ENCODE data around the gene TAF11. TPM values are rescaled to one million over a fixed set of nuclear protein-coding genes. Genes with fewer than 3 reads are reported as not detected.
"Not testable (repeated sequence)": the region's sequence is repeated elsewhere in the genome, so short reads cannot be mapped to it uniquely, and the experiment has no call there.

The TAF11 gene
- total and polyA plus RNA-seq, 4 experiments from 2014 or later = 16.5 to 26.1 (median 22.5) TPM

GRCh38 chr6:34890533-34890925 lies 2.7 kb upstream of the TAF11 start:
- H3K4me1 ChIP-seq (ENCODE audit: insufficient read depth, low read length) = peaks cover 31% of the 10 kb centered on the region
- CTCF ChIA-PET (ENCODE audit: partially characterized antibody) = no interaction called here
- H3K36me3 ChIP-seq (ENCODE audit: insufficient read depth, low read length) = no peaks in the 10 kb centered on the region
- Mint-ChIP-seq H3K4me1 (peaks cover 23 to 49% (median 37%) of the 10 kb centered on the region in 4 donors), H3K27me3 (no peaks in the 10 kb centered on the region), H3K27ac (peak overlapping the region in 6 of 7 donors; percentile 27 to 100 (median 81)), H3K36me3 (peaks cover 1 to 23% of the 10 kb centered on the region in 2 donors), H3K4me3 (peak overlapping the region; percentile 79 to 100 (median 96)), H3K9me3 (peaks cover 0 to 2% (median 0%) of the 10 kb centered on the region in 8 donors)
- DNase-seq = no peak
- intact Hi-C loops (cut with micrococcal nuclease) = no loop called here
- H3K9me3 ChIP-seq (ENCODE audit: control insufficient read depth in 1 of 2, low read length in 2 of 2) = no peaks in the 10 kb centered on the region
- no peak overlapping the region for H3K4me3 ChIP-seq (ENCODE audit: low read length in 2 of 2)
- POLR2A ChIA-PET (ENCODE audit: partially characterized antibody) = no interaction called here
- H3K27me3 ChIP-seq (ENCODE audit: insufficient read depth, low read length) = no peaks in the 10 kb centered on the region
- no peak overlapping the region for H3K27ac ChIP-seq (ENCODE audit: low read depth, low read length)

- H3K36me3 Mint-ChIP-seq = peaks cover 13 to 36% of the 10 kb centered on the region in 2 donors
- H3K27me3 Mint-ChIP-seq = no peaks in the 10 kb centered on the region
- peak within 1 kb of the TSS; percentile 95 to 100 (median 99) for H3K27ac Mint-ChIP-seq
- H3K4me3 Mint-ChIP-seq = peak within 1 kb of the TSS; percentile 97 to 100 (median 99)
- Histone ChIP-seq H3K9me3 (ENCODE audit: control insufficient read depth in 1 of 2, low read length in 2 of 2) (no peaks in the 10 kb centered on the region), H3K4me1 (ENCODE audit: insufficient read depth, low read length) (peaks cover 31% of the 10 kb centered on the region), H3K27me3 (ENCODE audit: insufficient read depth, low read length) (no peaks in the 10 kb centered on the region), H3K36me3 (ENCODE audit: insufficient read depth, low read length) (no peaks in the 10 kb centered on the region), H3K27ac (ENCODE audit: low read depth, low read length) (peak within 1 kb of the TSS; percentile 94), H3K4me3 (ENCODE audit: low read length in 2 of 2) (peak within 1 kb of the TSS; percentile 70 to 91)
- peaks cover 0 to 2% (median 0%) of the 10 kb centered on the region in 8 donors for H3K9me3 Mint-ChIP-seq
- CTCF ChIA-PET (ENCODE audit: partially characterized antibody) = interaction anchor here (1.0 to 1.4 kb wide), 3 partner anchors 8 to 132 kb away, joined by 3 to 7 read pairs (median 3); partner anchors contain the start of gene SNRPC
- H3K4me1 Mint-ChIP-seq = peaks cover 28 to 59% (median 44%) of the 10 kb centered on the region in 4 donors
- intact Hi-C loops (cut with micrococcal nuclease) = loop anchor here (1.0 to 10.0 kb wide), 5 partner anchors 23 to 366 kb away; partner anchors contain the start of genes BLTP3A, SNRPC and ZNF76
- POLR2A ChIA-PET (ENCODE audit: partially characterized antibody) = interaction anchor here (0.6 to 3.9 kb wide), 21 partner anchors 9 to 804 kb away, joined by 3 to 50 read pairs (median 5); partner anchors contain the start of genes BLTP3A, ILRUN and SNRPC
- DNase-seq = peak; percentile 91 to 95 (median 93)
These were observed 1.2 kb upstream of the TAF11 start, which contains the start of gene ANKS1A for GRCh38 chr6:34888874-34889555. Gene ANKS1A, plus strand, starts transcription at chr6:34889255. Its CDS starts 148 bp downstream, at chr6:34889403.

- peaks cover 18 to 40% of the 10 kb centered on the region in 2 donors for H3K36me3 Mint-ChIP-seq
- peaks cover 0 to 2% (median 0%) of the 10 kb centered on the region in 8 donors for H3K9me3 Mint-ChIP-seq
- peak in 1 of 5 donors; percentile 33 for DNase-seq
- no peaks in the 10 kb centered on the region for H3K9me3 ChIP-seq (ENCODE audit: control insufficient read depth in 1 of 2, low read length in 2 of 2)
- peaks cover 30 to 63% (median 47%) of the 10 kb centered on the region in 4 donors for H3K4me1 Mint-ChIP-seq
- H3K27ac ChIP-seq (ENCODE audit: low read depth, low read length) = peak overlapping the region; percentile 94
- ChIA-PET CTCF (ENCODE audit: partially characterized antibody) (interaction anchor here (0.6 to 1.4 kb wide), 4 partner anchors 9 to 141 kb away, joined by 3 to 7 read pairs (median 4); partner anchors contain the start of gene SNRPC), POLR2A (ENCODE audit: partially characterized antibody) (interaction anchor here (0.9 to 3.9 kb wide), 19 partner anchors 9 to 665 kb away, joined by 3 to 50 read pairs (median 5); partner anchors contain the start of genes BLTP3A, ILRUN and SNRPC)
- H3K4me3 ChIP-seq (ENCODE audit: low read length in 2 of 2) = peak overlapping the region; percentile 70 to 91
- no peaks in the 10 kb centered on the region for H3K27me3 Mint-ChIP-seq
- intact Hi-C loops (cut with micrococcal nuclease) = loop anchor here (1.0 to 10.0 kb wide), 3 partner anchors 96 to 366 kb away; partner anchors contain the start of genes BLTP3A and ZNF76
- H3K27me3 ChIP-seq (ENCODE audit: insufficient read depth, low read length) = no peaks in the 10 kb centered on the region
- no peaks in the 10 kb centered on the region for H3K36me3 ChIP-seq (ENCODE audit: insufficient read depth, low read length)
- H3K27ac Mint-ChIP-seq = peak overlapping the region; percentile 95 to 100 (median 99)
- H3K4me3 Mint-ChIP-seq = peak overlapping the region; percentile 97 to 100 (median 99)
- H3K4me1 ChIP-seq (ENCODE audit: insufficient read depth, low read length) = peaks cover 31% of the 10 kb centered on the region
These were observed 643 bp upstream of the TAF11 start for GRCh38 chr6:34888514-34888856.

- H3K27me3 Mint-ChIP-seq; CTCF ChIA-PET (ENCODE audit: partially characterized antibody); H3K27me3 ChIP-seq (ENCODE audit: insufficient read depth, low read length); DNase-seq; H3K36me3 ChIP-seq (ENCODE audit: insufficient read depth, low read length); H3K9me3 Mint-ChIP-seq; H3K4me3 ChIP-seq (ENCODE audit: low read length in 2 of 2); H3K27ac ChIP-seq (ENCODE audit: low read depth, low read length); H3K9me3 ChIP-seq (ENCODE audit: control insufficient read depth in 1 of 2, low read length in 2 of 2): not testable (repeated sequence)
- intact Hi-C loops (cut with micrococcal nuclease) = loop anchor here (10.0 kb wide), 2 partner anchors 211 to 369 kb away; partner anchors contain the start of gene ZNF76
- peaks cover 27 to 58% (median 45%) of the 10 kb centered on the region in 4 donors for H3K4me1 Mint-ChIP-seq
- peak overlapping the region in 4 of 8 donors; percentile 10 to 46 (median 26) for H3K4me3 Mint-ChIP-seq
- POLR2A ChIA-PET (ENCODE audit: partially characterized antibody) = interaction anchor here (1.5 kb wide), 1 partner anchor 11 kb away, joined by 4 read pairs; no protein-coding TSS in a partner anchor
- peak overlapping the region in 5 of 7 donors; percentile 56 to 95 (median 74) for H3K27ac Mint-ChIP-seq
- H3K36me3 Mint-ChIP-seq = peaks cover 26 to 53% of the 10 kb centered on the region in 2 donors
- H3K4me1 ChIP-seq (ENCODE audit: insufficient read depth, low read length) = peaks cover 28% of the 10 kb centered on the region
These were observed 2.0 kb downstream of the TAF11 start for GRCh38 chr6:34885837-34886236.

- no peaks in the 10 kb centered on the region for H3K27me3 ChIP-seq (ENCODE audit: insufficient read depth, low read length)
- intact Hi-C loops (cut with micrococcal nuclease) = loop anchor here (10.0 kb wide), 2 partner anchors 210 to 370 kb away; partner anchors contain the start of gene ZNF76
- peaks cover 22 to 50% (median 38%) of the 10 kb centered on the region in 4 donors for H3K4me1 Mint-ChIP-seq
- DNase-seq = no peak
- no peak overlapping the region for H3K4me3 ChIP-seq (ENCODE audit: low read length in 2 of 2)
- H3K9me3 Mint-ChIP-seq = peaks cover 0 to 2% (median 0%) of the 10 kb centered on the region in 8 donors
- H3K9me3 ChIP-seq (ENCODE audit: control insufficient read depth in 1 of 2, low read length in 2 of 2) = no peaks in the 10 kb centered on the region
- H3K36me3 ChIP-seq (ENCODE audit: insufficient read depth, low read length) = peaks cover 13% of the 10 kb centered on the region
- peak overlapping the region in 5 of 8 donors; percentile 8 to 46 (median 36) for H3K4me3 Mint-ChIP-seq
- H3K4me1 ChIP-seq (ENCODE audit: insufficient read depth, low read length) = peaks cover 20% of the 10 kb centered on the region
- peak overlapping the region in 4 of 7 donors; percentile 60 to 81 (median 64) for H3K27ac Mint-ChIP-seq
- no peaks in the 10 kb centered on the region for H3K27me3 Mint-ChIP-seq
- ChIA-PET CTCF (ENCODE audit: partially characterized antibody) (no interaction called here), POLR2A (ENCODE audit: partially characterized antibody) (interaction anchor here (1.5 kb wide), 1 partner anchor 10 kb away, joined by 4 read pairs; no protein-coding TSS in a partner anchor)
- no peak overlapping the region for H3K27ac ChIP-seq (ENCODE audit: low read depth, low read length)
- H3K36me3 Mint-ChIP-seq = peaks cover 27 to 60% of the 10 kb centered on the region in 2 donors
These were observed 2.8 kb downstream of the TAF11 start for GRCh38 chr6:34884996-34885395.

GRCh38 chr6:34884073-34884472 lies 3.8 kb downstream of the TAF11 start:
- H3K9me3 Mint-ChIP-seq; POLR2A ChIA-PET (ENCODE audit: partially characterized antibody); CTCF ChIA-PET (ENCODE audit: partially characterized antibody); H3K27me3 Mint-ChIP-seq; H3K27ac ChIP-seq (ENCODE audit: low read depth, low read length); DNase-seq; H3K4me3 Mint-ChIP-seq; H3K4me3 ChIP-seq (ENCODE audit: low read length in 2 of 2); H3K27me3 ChIP-seq (ENCODE audit: insufficient read depth, low read length); H3K9me3 ChIP-seq (ENCODE audit: control insufficient read depth in 1 of 2, low read length in 2 of 2): not testable (repeated sequence)
- Histone ChIP-seq H3K36me3 (ENCODE audit: insufficient read depth, low read length) (peaks cover 20% of the 10 kb centered on the region), H3K4me1 (ENCODE audit: insufficient read depth, low read length) (peaks cover 18% of the 10 kb centered on the region)
- H3K4me1 Mint-ChIP-seq = peaks cover 21 to 48% (median 36%) of the 10 kb centered on the region in 4 donors
- H3K36me3 Mint-ChIP-seq = peaks cover 34 to 62% of the 10 kb centered on the region in 2 donors
- intact Hi-C loops (cut with micrococcal nuclease) = loop anchor here (10.0 kb wide), 2 partner anchors 209 to 371 kb away; partner anchors contain the start of gene ZNF76
- H3K27ac Mint-ChIP-seq = peak overlapping the region in 6 of 7 donors; percentile 11 to 82 (median 46)
